Stimulated activated effector memory CD8-positive, alpha-beta T cell treated with anti-CD3 and anti-CD28 coated beads, Interleukin-12 subunit alpha, Interleukin-12 subunit beta, amount 100 ng/mL, for 72 hours (primary cell): ENCODE results near the gene TASOR2.

ENCODE experiments used
- ATAC-seq: fragments of 150-1000 bp; cut with Tn5 transposase; 2 replicates; pipeline ENCODE4 v1.10.0; 2021
- DNase-seq, 2 donors: peaks; one replicate each; pipeline ENCODE4 v3.0.0; 2021 to 2022; ENCODE audit warnings: low spot score in 2 of 2
- H3K27ac Mint-ChIP-seq: one replicate; pipeline ENCODE4 v1.8.0; 2022; ENCODE audit warnings: mild to moderate bottlenecking, mixed read lengths
- H3K36me3 Mint-ChIP-seq: one replicate; pipeline ENCODE4 v1.8.0; 2022; ENCODE audit warnings: mild to moderate bottlenecking, mixed read lengths
- H3K4me1 Mint-ChIP-seq: one replicate; pipeline ENCODE4 v1.8.0; 2022; ENCODE audit warnings: mixed read lengths
- H3K4me3 Mint-ChIP-seq: one replicate; pipeline ENCODE4 v1.8.0; 2022; ENCODE audit warnings: mild to moderate bottlenecking, mixed read lengths
- H3K9me3 Mint-ChIP-seq: one replicate; pipeline ENCODE4 v1.8.0; 2022; ENCODE audit warnings: mixed read lengths

Gene TASOR2

GRCh38 chr10:5648494-5649457 lies 35.9 kb upstream of the TASOR2 start:
- H3K4me3 Mint-ChIP-seq = no peak overlapping the region
- H3K9me3 Mint-ChIP-seq = no peaks in the 10 kb centered on the region
- ATAC-seq (peak; percentile 42), DNase-seq (no peak)
- H3K36me3 Mint-ChIP-seq = peaks cover 24% of the 10 kb centered on the region
- peaks cover 4% of the 10 kb centered on the region for H3K4me1 Mint-ChIP-seq
- peak overlapping the region; percentile 91 for H3K27ac Mint-ChIP-seq

- Mint-ChIP-seq H3K9me3 (no peaks in the 10 kb centered on the region), H3K36me3 (peaks cover 24% of the 10 kb centered on the region), H3K27ac (peak overlapping the region; percentile 40), H3K4me1 (peaks cover 4% of the 10 kb centered on the region), H3K4me3 (no peak overlapping the region)
- ATAC-seq = no peak
- DNase-seq = no peak
Measured at GRCh38 chr10:5649746-5650145, 34.9 kb upstream of the TASOR2 start.

GRCh38 chr10:5650664-5651387 lies 33.8 kb upstream of the TASOR2 start:
- Mint-ChIP-seq H3K9me3 (no peaks in the 10 kb centered on the region), H3K4me1 (peaks cover 4% of the 10 kb centered on the region), H3K27ac (no peak overlapping the region), H3K36me3 (peaks cover 24% of the 10 kb centered on the region), H3K4me3 (no peak overlapping the region)
- DNase-seq = no peak
- ATAC-seq = no peak

GRCh38 chr10:5651388-5651764 lies 33.3 kb upstream of the TASOR2 start:
- Mint-ChIP-seq H3K27ac (no peak overlapping the region), H3K4me3 (no peak overlapping the region), H3K9me3 (no peaks in the 10 kb centered on the region), H3K36me3 (peaks cover 24% of the 10 kb centered on the region), H3K4me1 (peaks cover 4% of the 10 kb centered on the region)
- no peak for ATAC-seq
- DNase-seq = no peak

- DNase-seq = no peak
- H3K4me1 Mint-ChIP-seq = peaks cover 6% of the 10 kb centered on the region
- H3K36me3 Mint-ChIP-seq = peaks cover 20% of the 10 kb centered on the region
- no peak overlapping the region for H3K4me3 Mint-ChIP-seq
- no peak for ATAC-seq
- H3K9me3 Mint-ChIP-seq = no peaks in the 10 kb centered on the region
- no peak overlapping the region for H3K27ac Mint-ChIP-seq
Measured at GRCh38 chr10:5652746-5653145, 31.9 kb upstream of the TASOR2 start.

- no peak overlapping the region for H3K4me3 Mint-ChIP-seq
- peaks cover 7% of the 10 kb centered on the region for H3K4me1 Mint-ChIP-seq
- ATAC-seq (no peak), DNase-seq (no peak)
- no peaks in the 10 kb centered on the region for H3K9me3 Mint-ChIP-seq
- H3K36me3 Mint-ChIP-seq = peaks cover 5% of the 10 kb centered on the region
- H3K27ac Mint-ChIP-seq = no peak overlapping the region
Measured at GRCh38 chr10:5654218-5654755, 30.4 kb upstream of the TASOR2 start.

- no peak overlapping the region for H3K4me3 Mint-ChIP-seq
- ATAC-seq = no peak
Measured at GRCh38 chr10:5655121-5655520, 29.5 kb upstream of the TASOR2 start.

GRCh38 chr10:5656737-5657579 lies 27.7 kb upstream of the TASOR2 start:
- Mint-ChIP-seq H3K36me3 (no peaks in the 10 kb centered on the region), H3K9me3 (no peaks in the 10 kb centered on the region), H3K4me3 (no peak overlapping the region), H3K4me1 (peaks cover 26% of the 10 kb centered on the region), H3K27ac (no peak overlapping the region)
- ATAC-seq (no peak), DNase-seq (no peak)

More at GRCh38 chr10:5655121-5655520, 29.5 kb upstream of the TASOR2 start:
- H3K9me3 Mint-ChIP-seq = no peaks in the 10 kb centered on the region
- no peaks in the 10 kb centered on the region for H3K36me3 Mint-ChIP-seq
- no peak for DNase-seq
- H3K4me1 Mint-ChIP-seq = peaks cover 15% of the 10 kb centered on the region
- H3K27ac Mint-ChIP-seq = no peak overlapping the region

- Mint-ChIP-seq H3K27ac (peak overlapping the region; percentile 78), H3K9me3 (no peaks in the 10 kb centered on the region), H3K36me3 (no peaks in the 10 kb centered on the region), H3K4me3 (no peak overlapping the region), H3K4me1 (peaks cover 26% of the 10 kb centered on the region)
- no peak for ATAC-seq
- no peak for DNase-seq
Measured at GRCh38 chr10:5658871-5659618, 25.6 kb upstream of the TASOR2 start.

GRCh38 chr10:5659702-5660528 lies 24.7 kb upstream of the TASOR2 start:
- Mint-ChIP-seq H3K27ac (peak overlapping the region; percentile 78), H3K4me3 (no peak overlapping the region), H3K4me1 (peaks cover 26% of the 10 kb centered on the region), H3K36me3 (no peaks in the 10 kb centered on the region), H3K9me3 (no peaks in the 10 kb centered on the region)
- ATAC-seq = peak; percentile 82
- no peak for DNase-seq

- H3K36me3 Mint-ChIP-seq = no peaks in the 10 kb centered on the region
- DNase-seq (no peak), ATAC-seq (no peak)
- H3K4me1 Mint-ChIP-seq = peaks cover 30% of the 10 kb centered on the region
- no peak overlapping the region for H3K4me3 Mint-ChIP-seq
- H3K27ac Mint-ChIP-seq = no peak overlapping the region
- no peaks in the 10 kb centered on the region for H3K9me3 Mint-ChIP-seq
Measured at GRCh38 chr10:5661043-5661442, 23.6 kb upstream of the TASOR2 start.

GRCh38 chr10:5662708-5663579 lies 21.7 kb upstream of the TASOR2 start:
- peaks cover 32% of the 10 kb centered on the region for H3K4me1 Mint-ChIP-seq
- ATAC-seq (no peak), DNase-seq (no peak)
- H3K9me3 Mint-ChIP-seq = no peaks in the 10 kb centered on the region
- H3K36me3 Mint-ChIP-seq = no peaks in the 10 kb centered on the region
- H3K27ac Mint-ChIP-seq = no peak overlapping the region
- H3K4me3 Mint-ChIP-seq = no peak overlapping the region
